Transverse colon (tissue), 4 donors: ENCODE data around the gene PAK1. TPM values are rescaled to one million over a fixed set of nuclear protein-coding genes. Genes with fewer than 3 reads are reported as not detected.

ENCODE experiments used
- DNase-seq: peaks from one replicate; pipeline ENCODE4 v3.0.0-alpha.2; 2019
- H3K27ac ChIP-seq, 4 donors: fragments of 200-600 bp; sonication (generic); 2 replicates each; pipeline ENCODE4 v1.5.1; 2016 to 2018; ENCODE audit warnings: inconsistent platforms in 4 of 4
- H3K27me3 ChIP-seq: fragments of 200-600 bp; sonication (generic); 2 replicates; pipeline ENCODE4 v1.5.1; 2017; ENCODE audit warnings: inconsistent platforms
- H3K36me3 ChIP-seq, 4 donors: fragments of 200-600 bp; sonication (generic); 2 replicates each; pipeline ENCODE4 v1.5.1; 2017 to 2019; ENCODE audit warnings: inconsistent platforms in 4 of 4
- H3K4me1 ChIP-seq, 4 donors: fragments of 200-600 bp; sonication (generic); 2 replicates each; pipeline ENCODE4 v1.5.1; 2017 to 2020; ENCODE audit warnings: inconsistent platforms in 4 of 4
- H3K4me3 ChIP-seq, 4 donors: fragments of 200-600 bp; sonication (generic); 1 replicate in 1 of 4; 2 replicates in 3 of 4; pipeline versions ENCODE4 v1.5.1 to v1.6.1; 2017 to 2019; ENCODE audit warnings: inconsistent platforms in 4 of 4
- H3K9me3 ChIP-seq, 2 donors: fragments of 200-600 bp; sonication (generic); 2 replicates each; pipeline ENCODE4 v1.5.1; 2017 to 2019; ENCODE audit warnings: inconsistent platforms in 2 of 2
- EP300 ChIP-seq: sonication (generic); formaldehyde crosslinking; IDR thresholded peaks from one replicate; pipeline ENCODE4 v1.6.1; 2017; ENCODE audit warnings: antibody characterized with exemption, low read depth
- POLR2A ChIP-seq: fragments of 450-650 bp; IDR thresholded peaks from one replicate; pipeline ENCODE4 v1.6.1; 2016; ENCODE audit warnings: antibody characterized with exemption, mild to moderate bottlenecking, moderate library complexity
- POLR2AphosphoS5 ChIP-seq, 3 donors: sonication (generic); formaldehyde crosslinking; IDR thresholded peaks; one replicate each; pipeline ENCODE4 v1.6.1; 2016; ENCODE audit warnings: antibody characterized with exemption in 3 of 3
- WGBS, 2 donors: methylation state at CpG; one replicate each; pipeline ENCODE4 v1.1.5; 2018; ENCODE audit warnings: low coverage in 1 of 2; 5-methylcytosine and 5-hydroxymethylcytosine counted together
- in situ Hi-C, 4 donors: fragments of 200-750 bp; cut with MboI; loops; one replicate each; pipeline versions ENCODE4 v1.15.0 to v1.15.1; 2017; ENCODE audit warnings: low sequenced_read_pairs in 3 of 4, low pct_ligation_motif_present in 1 of 4, low pct_unique_long_range_greater_than_20kb in 1 of 4
- intact Hi-C: fragments of 100-400 bp; cut with DNase I; formaldehyde crosslinking; loops from one replicate; pipeline ENCODE4 v1.15.1; 2023; ENCODE audit warnings: low total_unique reads
- total RNA-seq, 4 donors: library from RNA; depleted of rRNA; stranded (reverse); fragments of >200 nt; gene quantifications; one replicate each; pipeline ENCODE4 v1.1.0, GENCODE V29; 2016
- TF ChIP-seq, protein P1 (sequence below), 5 experiments: fragments of 200-600 bp in 3 of 5; fragments of 450-650 bp in 2 of 5; sonication (generic) in 3 of 5; IDR thresholded peaks; 1 replicate in 2 of 5; 2 replicates in 3 of 5; pipeline ENCODE4 v1.5.1; 2016 to 2017; ENCODE audit warnings: antibody characterized with exemption in 5 of 5, inconsistent platforms in 3 of 5, mild to moderate bottlenecking in 2 of 5, moderate library complexity in 1 of 5

The PAK1 gene
- total RNA-seq, 4 donors from 2014 or later = 104 to 222 (median 128) TPM

GRCh38 chr11:77287615-77288273 lies 186.2 kb downstream of the PAK1 start:
- intact Hi-C loops (no loop called here), in situ Hi-C loops (no loop called here)
- Histone ChIP-seq H3K27ac (no peak overlapping the region), H3K4me1 (no peaks in the 10 kb centered on the region), H3K27me3 (no peaks in the 10 kb centered on the region), H3K9me3 (no peaks in the 10 kb centered on the region), H3K36me3 (no peaks in the 10 kb centered on the region), H3K4me3 (no peak overlapping the region)
- 64 to 88% methylated on average over 4 to 5 of the region's 5 CpGs for WGBS, 2 donors
- DNase-seq = no peak
- TF ChIP-seq, protein P1, sequence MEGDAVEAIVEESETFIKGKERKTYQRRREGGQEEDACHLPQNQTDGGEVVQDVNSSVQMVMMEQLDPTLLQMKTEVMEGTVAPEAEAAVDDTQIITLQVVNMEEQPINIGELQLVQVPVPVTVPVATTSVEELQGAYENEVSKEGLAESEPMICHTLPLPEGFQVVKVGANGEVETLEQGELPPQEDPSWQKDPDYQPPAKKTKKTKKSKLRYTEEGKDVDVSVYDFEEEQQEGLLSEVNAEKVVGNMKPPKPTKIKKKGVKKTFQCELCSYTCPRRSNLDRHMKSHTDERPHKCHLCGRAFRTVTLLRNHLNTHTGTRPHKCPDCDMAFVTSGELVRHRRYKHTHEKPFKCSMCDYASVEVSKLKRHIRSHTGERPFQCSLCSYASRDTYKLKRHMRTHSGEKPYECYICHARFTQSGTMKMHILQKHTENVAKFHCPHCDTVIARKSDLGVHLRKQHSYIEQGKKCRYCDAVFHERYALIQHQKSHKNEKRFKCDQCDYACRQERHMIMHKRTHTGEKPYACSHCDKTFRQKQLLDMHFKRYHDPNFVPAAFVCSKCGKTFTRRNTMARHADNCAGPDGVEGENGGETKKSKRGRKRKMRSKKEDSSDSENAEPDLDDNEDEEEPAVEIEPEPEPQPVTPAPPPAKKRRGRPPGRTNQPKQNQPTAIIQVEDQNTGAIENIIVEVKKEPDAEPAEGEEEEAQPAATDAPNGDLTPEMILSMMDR (IDR thresholded peaks at IDR 0.05) = no peak
- TF ChIP-seq EP300 = no peak
- TF ChIP-seq POLR2AphosphoS5 (IDR thresholded peaks at IDR 0.05) = no peak
- TF ChIP-seq POLR2A = no peak

- no peak overlapping the region for H3K27ac ChIP-seq
- in situ Hi-C loops (no loop called here), intact Hi-C loops (no loop called here)
- H3K27me3 ChIP-seq = no peaks in the 10 kb centered on the region
- no peak overlapping the region for H3K4me3 ChIP-seq
- H3K9me3 ChIP-seq = no peaks in the 10 kb centered on the region
- DNase-seq = no peak
- TF ChIP-seq EP300 = no peak
- TF ChIP-seq, protein P1 (IDR thresholded peaks at IDR 0.05) = no peak
- no peak for TF ChIP-seq POLR2A
- no peak for TF ChIP-seq POLR2AphosphoS5 (IDR thresholded peaks at IDR 0.05)
- WGBS, 2 donors = 90 to 93% methylated on average over 2 to 3 of the region's 3 CpGs
- H3K4me1 ChIP-seq = no peaks in the 10 kb centered on the region
- no peaks in the 10 kb centered on the region for H3K36me3 ChIP-seq
These were observed 186.8 kb downstream of the PAK1 start for GRCh38 chr11:77287136-77287535.

DNA sequence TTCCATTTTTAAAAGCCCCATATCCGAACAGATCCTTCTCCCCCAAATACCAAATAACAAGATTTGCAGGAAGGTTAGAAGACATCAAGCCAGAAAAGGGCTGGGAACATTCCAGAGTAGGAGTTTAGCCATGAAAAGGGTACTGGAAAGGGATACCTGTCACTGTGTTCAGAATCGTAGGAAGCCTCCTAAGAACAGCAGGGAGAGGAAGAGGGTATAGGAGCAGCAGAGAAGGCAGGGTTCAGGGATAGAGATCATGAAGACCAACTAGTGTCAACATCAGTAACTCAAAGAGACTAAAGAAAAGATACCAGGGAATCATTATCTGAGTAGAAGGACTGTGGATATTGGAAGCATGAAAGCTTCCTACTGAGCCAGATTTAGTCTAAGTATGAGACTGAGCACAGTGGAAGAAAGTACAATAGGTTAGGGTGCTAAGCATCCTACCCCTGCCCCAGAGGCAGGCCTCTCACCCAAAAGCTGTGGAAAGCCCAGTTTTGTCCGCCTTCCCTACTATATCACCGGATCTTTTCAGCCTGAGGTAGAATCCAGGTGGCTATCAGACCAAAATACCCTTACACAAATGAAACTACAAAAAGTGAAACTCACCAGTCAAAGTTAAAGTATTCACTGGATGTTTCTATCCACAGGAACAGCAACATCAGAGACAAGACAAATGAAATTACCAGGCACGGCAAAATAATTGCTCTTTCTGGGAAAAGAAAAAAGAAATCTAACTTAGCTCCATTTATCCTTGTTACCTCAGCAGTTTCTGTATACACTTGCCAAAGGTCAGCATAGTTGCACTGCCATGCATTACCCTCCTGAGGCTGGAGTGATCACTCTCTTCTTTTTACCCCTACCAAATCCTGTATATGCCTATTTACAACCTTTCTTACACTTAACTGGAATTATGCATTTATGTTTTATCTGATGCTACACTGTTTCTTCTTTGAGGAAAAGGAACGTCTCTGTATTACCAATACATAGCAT lies 189.1 kb downstream of the PAK1 start:
- intact Hi-C loops = no loop called here
- DNase-seq = no peak
- 77 to 81% methylated on average over 4 to 6 of the region's 6 CpGs for WGBS, 2 donors
- Histone ChIP-seq H3K27ac (no peak overlapping the region), H3K36me3 (no peaks in the 10 kb centered on the region), H3K4me3 (no peak overlapping the region), H3K4me1 (no peaks in the 10 kb centered on the region), H3K27me3 (no peaks in the 10 kb centered on the region), H3K9me3 (peaks cover 0 to 8% of the 10 kb centered on the region in 2 donors)
- in situ Hi-C loops = no loop called here
- TF ChIP-seq POLR2A (no peak), POLR2AphosphoS5 (IDR thresholded peaks at IDR 0.05) (no peak)
- TF ChIP-seq, protein P1 (IDR thresholded peaks at IDR 0.05) = no peak

DNA sequence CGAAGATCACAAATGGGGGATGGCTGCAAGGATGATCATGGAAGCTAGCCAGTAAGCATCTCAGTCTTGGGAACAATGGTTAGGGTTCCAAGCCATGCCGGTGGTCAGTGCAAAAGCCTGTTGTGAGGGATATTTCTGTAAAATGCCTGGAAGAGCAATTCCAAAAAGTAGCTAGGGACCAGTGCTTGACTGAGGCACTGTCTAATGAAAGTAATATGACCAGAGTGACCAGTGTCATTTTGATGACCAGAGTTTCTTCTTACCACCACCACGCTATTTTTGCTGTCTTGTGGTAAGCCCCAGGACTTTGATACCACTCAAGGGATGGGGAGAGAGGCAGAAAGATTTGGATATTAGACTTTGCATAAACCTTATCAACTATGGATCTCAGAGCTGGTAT lies 190.8 kb downstream of the PAK1 start:
- Histone ChIP-seq H3K4me1 (no peaks in the 10 kb centered on the region), H3K4me3 (no peak overlapping the region), H3K27me3 (no peaks in the 10 kb centered on the region), H3K27ac (no peak overlapping the region), H3K36me3 (no peaks in the 10 kb centered on the region), H3K9me3 (peaks cover 0 to 8% of the 10 kb centered on the region in 2 donors)
- intact Hi-C loops = no loop called here
- 40 to 53% methylated on average over 2 to 3 of the region's 3 CpGs for WGBS, 2 donors
- in situ Hi-C loops = no loop called here
- DNase-seq = no peak
- no peak for TF ChIP-seq POLR2AphosphoS5 (IDR thresholded peaks at IDR 0.05)
- no peak for TF ChIP-seq POLR2A
- TF ChIP-seq, protein P1 (IDR thresholded peaks at IDR 0.05) = no peak
- TF ChIP-seq EP300 = no peak
